GM12864 (cell line): Measurements from ENCODE around the gene TMEM108.

Experiments used
- DNase-seq: peaks from one replicate; pipeline ENCODE4 v3.0.0-alpha.2; 2011; ENCODE audit warnings: low read depth
- H3K4me3 ChIP-seq: 2 replicates; pipeline ENCODE4 v1.5.1; 2011; ENCODE audit warnings: mild to moderate bottlenecking, low read depth, low read length, control low read depth
- TF ChIP-seq, protein P1 (sequence below): IDR thresholded peaks from 2 replicates; pipeline ENCODE4 v1.5.1; 2011; ENCODE audit warnings: low read depth, mild to moderate bottlenecking, moderate library complexity, low read length, control low read depth, inconsistent platforms; ENCODE audit errors: missing control alignments

Gene TMEM108

DNA sequence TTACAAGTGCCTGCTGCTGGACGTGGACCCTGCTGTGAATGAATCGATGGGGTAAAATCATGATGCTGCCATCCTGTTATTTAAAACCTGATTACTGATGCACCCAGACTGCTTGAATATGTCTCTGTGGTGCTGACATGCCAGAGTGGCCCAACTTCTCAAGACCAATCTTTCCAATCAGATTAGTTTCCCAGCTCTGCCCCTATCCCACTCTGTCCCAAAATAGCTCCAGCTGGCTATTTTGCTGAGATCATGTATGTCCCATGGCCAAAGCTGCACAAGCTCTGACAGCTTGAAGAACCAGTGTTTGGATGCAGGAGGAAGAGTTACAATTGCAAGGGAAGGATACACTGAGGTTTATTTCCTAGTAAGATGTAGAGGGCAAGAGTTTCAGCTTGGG, 153.6 kb downstream of the TMEM108 start:
- H3K4me3 ChIP-seq: no peak overlapping the region
- DNase-seq: no peak
- TF ChIP-seq, protein P1, sequence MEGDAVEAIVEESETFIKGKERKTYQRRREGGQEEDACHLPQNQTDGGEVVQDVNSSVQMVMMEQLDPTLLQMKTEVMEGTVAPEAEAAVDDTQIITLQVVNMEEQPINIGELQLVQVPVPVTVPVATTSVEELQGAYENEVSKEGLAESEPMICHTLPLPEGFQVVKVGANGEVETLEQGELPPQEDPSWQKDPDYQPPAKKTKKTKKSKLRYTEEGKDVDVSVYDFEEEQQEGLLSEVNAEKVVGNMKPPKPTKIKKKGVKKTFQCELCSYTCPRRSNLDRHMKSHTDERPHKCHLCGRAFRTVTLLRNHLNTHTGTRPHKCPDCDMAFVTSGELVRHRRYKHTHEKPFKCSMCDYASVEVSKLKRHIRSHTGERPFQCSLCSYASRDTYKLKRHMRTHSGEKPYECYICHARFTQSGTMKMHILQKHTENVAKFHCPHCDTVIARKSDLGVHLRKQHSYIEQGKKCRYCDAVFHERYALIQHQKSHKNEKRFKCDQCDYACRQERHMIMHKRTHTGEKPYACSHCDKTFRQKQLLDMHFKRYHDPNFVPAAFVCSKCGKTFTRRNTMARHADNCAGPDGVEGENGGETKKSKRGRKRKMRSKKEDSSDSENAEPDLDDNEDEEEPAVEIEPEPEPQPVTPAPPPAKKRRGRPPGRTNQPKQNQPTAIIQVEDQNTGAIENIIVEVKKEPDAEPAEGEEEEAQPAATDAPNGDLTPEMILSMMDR: no peak

DNA sequence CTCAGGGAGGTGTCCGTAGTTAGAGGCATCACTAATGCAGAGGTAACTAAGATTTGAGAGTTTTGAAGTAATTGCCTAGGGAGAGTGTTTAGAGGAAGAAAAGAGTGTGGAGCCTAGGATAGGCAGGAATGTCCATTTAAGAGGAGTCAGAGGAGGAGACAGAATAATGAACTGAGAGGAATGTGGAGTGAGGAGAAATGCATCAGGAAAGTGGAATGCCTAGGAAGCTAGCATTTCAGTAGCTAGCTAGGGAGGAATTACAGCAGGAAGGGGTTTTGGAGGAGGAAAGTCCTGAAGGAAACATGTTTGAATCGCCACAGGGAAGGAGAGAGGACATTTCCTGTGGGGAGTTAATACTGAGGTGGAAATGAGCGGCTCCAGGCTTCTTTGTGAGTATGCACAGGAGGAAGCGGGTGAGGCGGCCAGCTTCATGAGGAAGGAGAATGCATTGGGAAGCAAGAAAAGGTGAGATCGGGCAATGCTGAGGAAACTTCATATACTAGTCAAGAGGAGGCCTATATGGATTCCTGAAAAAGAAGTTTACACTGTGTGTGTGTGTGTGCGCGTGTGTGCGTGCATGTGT, 154.3 kb downstream of the TMEM108 start:
- H3K4me3 ChIP-seq: no peak overlapping the region
- TF ChIP-seq, protein P1: no peak
- no peak for DNase-seq

DNA sequence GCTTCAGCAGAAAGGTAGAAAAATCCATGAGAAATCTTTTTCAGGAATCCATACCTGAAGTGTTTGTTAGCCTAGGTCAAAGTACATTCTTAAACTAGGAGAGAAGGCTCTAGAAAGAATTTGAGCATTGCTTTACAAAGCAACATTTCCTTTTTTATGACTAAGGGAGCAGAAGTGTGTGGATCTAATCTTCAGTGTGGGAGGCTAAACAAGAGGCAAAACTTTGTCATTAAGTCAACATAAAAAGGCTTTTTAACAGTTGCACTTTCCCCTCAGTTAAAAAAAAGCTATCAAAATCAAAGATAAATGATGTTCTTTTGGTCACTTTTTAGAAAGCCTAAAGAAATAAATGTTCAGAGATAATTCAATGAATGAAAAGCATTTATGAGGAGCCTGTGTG, 154.8 kb downstream of the TMEM108 start:
- no peak overlapping the region for H3K4me3 ChIP-seq
- no peak for DNase-seq
- TF ChIP-seq, protein P1: no peak

DNA sequence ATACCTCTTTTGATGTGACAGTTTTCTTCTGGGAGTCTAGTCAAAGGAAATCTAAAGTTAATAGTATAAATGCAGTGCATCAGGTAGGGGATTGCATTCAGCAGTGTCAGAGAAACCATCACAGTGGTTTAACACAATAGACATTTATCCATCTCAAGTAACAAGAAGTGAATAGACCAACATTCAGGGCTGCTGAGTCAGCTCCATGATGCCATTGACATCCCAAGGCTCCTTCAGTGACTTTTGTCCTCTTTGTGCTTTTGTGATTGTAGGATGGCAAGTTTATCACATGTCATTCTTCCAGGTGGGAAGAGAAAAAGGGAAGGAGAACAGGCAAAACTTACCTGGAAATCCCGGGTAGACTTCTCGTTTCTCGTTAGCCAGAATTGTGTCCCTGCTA, 158.3 kb downstream of the TMEM108 start:
- H3K4me3 ChIP-seq: no peak overlapping the region
- TF ChIP-seq, protein P1: no peak
- DNase-seq: no peak

DNA sequence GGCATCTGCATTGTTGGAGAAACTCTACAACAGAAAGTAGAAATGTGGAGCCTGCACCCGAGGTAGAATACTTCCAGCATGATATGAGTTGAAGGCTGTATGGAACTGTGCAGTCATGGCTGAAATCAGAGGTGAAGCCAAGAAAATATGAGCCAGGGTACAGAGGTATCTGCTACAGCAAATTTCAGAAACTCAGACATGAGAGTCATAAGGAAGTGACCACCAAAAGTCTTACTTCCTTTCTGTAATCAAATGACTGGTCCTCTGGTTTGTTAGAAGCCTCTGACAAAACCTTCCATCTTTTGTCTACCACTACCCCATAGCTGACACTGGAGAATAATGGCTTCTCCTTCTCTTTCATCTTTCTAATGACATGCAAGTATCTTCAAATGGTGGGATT, 159.4 kb downstream of the TMEM108 start:
- TF ChIP-seq, protein P1: no peak
- no peak for DNase-seq
- no peak overlapping the region for H3K4me3 ChIP-seq

DNA sequence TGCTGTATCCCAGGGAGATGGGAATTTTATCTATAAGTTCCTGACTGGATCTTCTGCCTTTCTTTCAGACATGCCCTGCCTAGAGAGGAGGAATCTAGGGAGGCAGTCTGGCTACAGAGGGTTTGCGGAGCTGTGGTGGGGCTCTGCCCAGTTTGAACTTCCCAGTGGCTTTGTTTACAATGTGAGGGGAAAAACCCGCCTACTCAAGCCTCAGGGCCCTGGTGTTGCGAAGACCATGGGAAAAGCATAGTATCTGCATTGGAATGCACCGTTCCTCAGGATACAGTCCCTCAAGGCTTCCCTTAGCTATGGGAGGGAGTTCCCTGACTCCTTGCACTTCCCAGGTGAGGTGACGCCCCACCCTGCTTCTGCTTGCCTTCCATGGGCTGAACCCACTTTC, 168.7 kb downstream of the TMEM108 start:
- TF ChIP-seq, protein P1: no peak
- DNase-seq: no peak
- H3K4me3 ChIP-seq: no peak overlapping the region

DNA sequence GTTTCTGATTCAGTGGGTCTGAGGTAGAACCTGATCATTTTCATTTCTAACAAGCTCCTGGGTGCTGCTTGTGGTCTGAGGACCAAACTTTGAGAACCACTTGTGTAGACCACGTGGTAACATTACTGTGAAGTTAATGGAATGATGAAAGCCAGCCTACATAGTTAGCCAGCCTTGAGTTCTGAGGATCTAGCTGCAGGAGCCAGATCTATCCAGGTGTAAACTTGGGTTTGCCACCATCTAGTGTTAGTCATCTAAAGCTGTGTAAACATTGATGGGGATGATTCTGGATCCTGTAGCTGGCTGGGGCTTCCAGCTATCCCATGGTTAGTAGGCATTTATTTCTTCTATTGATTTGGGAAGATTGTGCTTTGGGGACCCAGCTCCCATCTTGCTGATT, 170.0 kb downstream of the TMEM108 start:
- DNase-seq: no peak

More for the DNA sequence above, 170.0 kb downstream of the TMEM108 start:
- TF ChIP-seq, protein P1: no peak
- H3K4me3 ChIP-seq: no peak overlapping the region
